Loucy (cell line): ENCODE results near the gene TRDMT1.

Source experiments
- CTCF ChIP-seq: fragments of 200-600 bp; sonication (generic); conservative IDR thresholded peaks from 2 replicates; pipeline ENCODE4 v1.5.1; 2014; ENCODE audit warnings: mild to moderate bottlenecking, antibody characterized with exemption, low read length
- EZH2phosphoT487 ChIP-seq: fragments of 200-600 bp; IDR thresholded peaks from 2 replicates; pipeline ENCODE4 v1.6.1; 2018; ENCODE audit warnings: antibody characterized with exemption, mild to moderate bottlenecking, moderate library complexity, borderline replicate concordance

DNA sequence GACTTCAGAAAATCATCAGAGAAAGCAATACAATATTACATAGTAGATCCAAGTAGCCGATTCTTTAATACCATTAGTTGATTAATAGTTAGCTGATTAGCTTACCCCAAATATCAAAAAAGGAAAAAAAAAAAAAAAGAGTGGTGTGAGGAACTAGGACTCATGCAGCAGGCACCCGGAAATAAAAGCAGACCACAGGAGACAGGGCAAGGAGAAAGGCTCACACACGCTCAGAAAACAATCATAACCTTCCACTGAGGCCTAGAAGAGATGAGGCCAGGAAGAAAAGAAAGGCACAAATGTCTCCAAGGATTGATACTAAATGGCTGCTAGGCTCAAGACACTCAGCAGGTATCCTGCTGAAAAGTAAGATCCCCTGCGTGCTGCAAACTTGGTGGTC, 25.9 kb downstream of the TRDMT1 start:
- TF ChIP-seq CTCF, result no peak
- TF ChIP-seq EZH2phosphoT487, result no peak
